H7 (cell line): Measurements from ENCODE around the gene RAB19. TPM values are rescaled to one million over a fixed set of nuclear protein-coding genes. Genes with fewer than 3 reads are reported as not detected.
A peak's percentile ranks its signal among the peaks of the same experiment; 100 is the strongest.
"Not testable (repeated sequence)": the region's sequence is repeated elsewhere in the genome, so short reads cannot be mapped to it uniquely, and the experiment has no call there.

Source experiments
- DNase-seq: peaks from one replicate; pipeline ENCODE4 v3.0.0; 2012
- H3K27me3 ChIP-seq: 2 replicates; pipeline ENCODE4 v1.6.0; 2011; ENCODE audit warnings: mild to moderate bottlenecking, low read length; ENCODE audit not compliant: control insufficient read depth, insufficient read depth
- H3K36me3 ChIP-seq: replicated peaks from 2 replicates; pipeline ENCODE4 v1.5.1; 2011; ENCODE audit warnings: low read length; ENCODE audit not compliant: control insufficient read depth, insufficient read depth
- H3K4me3 ChIP-seq: 2 replicates; pipeline ENCODE4 v1.5.1; 2011; ENCODE audit warnings: low read depth, mild to moderate bottlenecking, control low read depth, low read length, moderate library complexity; ENCODE audit not compliant: insufficient read depth
- total RNA-seq: library from RNA; depleted of rRNA; stranded (reverse); fragments of >200 nt; shearing (Covaris generic); gene quantifications from 2 replicates; pipeline ENCODE4 v1.2.3, GENCODE V29; 2014

Gene RAB19
- total RNA-seq, 1 experiment from 2014 or later: 2.3 TPM

- H3K4me3 ChIP-seq: no peak overlapping the region
- DNase-seq: no peak
Observed at GRCh38 chr7:140390466-140391190, 13.2 kb upstream of the RAB19 start.

GRCh38 chr7:140391634-140392033 is 12.2 kb upstream of the RAB19 start:
- Histone ChIP-seq H3K27me3 (no peaks in the 10 kb centered on the region), H3K4me3 (no peak overlapping the region), H3K36me3 (no peaks in the 10 kb centered on the region)
- DNase-seq: no peak

More at GRCh38 chr7:140390466-140391190, 13.2 kb upstream of the RAB19 start:
- Histone ChIP-seq H3K27me3 (no peaks in the 10 kb centered on the region), H3K36me3 (no peaks in the 10 kb centered on the region)

- DNase-seq: no peak
- Histone ChIP-seq H3K4me3 (no peak overlapping the region), H3K36me3 (no peaks in the 10 kb centered on the region), H3K27me3 (no peaks in the 10 kb centered on the region)
Observed at GRCh38 chr7:140393756-140394306, 10.0 kb upstream of the RAB19 start.

GRCh38 chr7:140397784-140398750 is 5.8 kb upstream of the RAB19 start, which contains the start of gene SLC37A3:
Gene SLC37A3, minus strand, starts transcription at chr7:140398530. Its CDS starts 16,004 bp downstream, at chr7:140382526.
- peak within 1 kb of the TSS; percentile 77 for H3K4me3 ChIP-seq
- DNase-seq: peak; percentile 98
- H3K36me3 ChIP-seq: no peaks in the 10 kb centered on the region
- no peaks in the 10 kb centered on the region for H3K27me3 ChIP-seq

GRCh38 chr7:140398821-140399220 is 5.0 kb upstream of the RAB19 start:
- no peaks in the 10 kb centered on the region for H3K36me3 ChIP-seq
- H3K27me3 ChIP-seq: no peaks in the 10 kb centered on the region
- no peak overlapping the region for H3K4me3 ChIP-seq
- DNase-seq: no peak

DNA sequence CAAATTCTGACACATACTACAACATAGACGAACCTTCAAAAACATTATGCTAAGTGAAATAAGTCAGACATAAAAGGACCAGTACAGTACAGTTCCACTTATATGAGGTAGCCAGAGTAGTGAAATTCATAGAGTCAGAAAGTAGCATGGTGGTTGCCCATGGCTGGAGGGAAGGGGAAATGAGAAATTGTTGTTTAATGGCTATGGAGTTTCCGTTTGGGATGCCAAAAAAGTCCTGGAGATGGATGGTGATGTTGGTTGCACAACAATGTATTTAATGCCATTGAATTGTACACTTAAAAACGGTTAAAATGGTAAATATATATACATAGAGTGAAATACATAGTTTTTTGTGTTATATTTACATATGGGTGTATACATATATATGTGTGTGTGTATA is 3.5 kb upstream of the RAB19 start:
- no peaks in the 10 kb centered on the region for H3K36me3 ChIP-seq
- H3K4me3 ChIP-seq: no peak overlapping the region
- no peaks in the 10 kb centered on the region for H3K27me3 ChIP-seq
- DNase-seq: no peak

GRCh38 chr7:140402178-140402835 is 1.6 kb upstream of the RAB19 start:
- no peaks in the 10 kb centered on the region for H3K36me3 ChIP-seq
- H3K4me3 ChIP-seq: no peak overlapping the region
- no peak for DNase-seq
- no peaks in the 10 kb centered on the region for H3K27me3 ChIP-seq

- no peaks in the 10 kb centered on the region for H3K36me3 ChIP-seq
- peak overlapping the region; percentile 41; the same call in 1 of the 2 replicates for H3K4me3 ChIP-seq
- DNase-seq: no peak
- no peaks in the 10 kb centered on the region for H3K27me3 ChIP-seq
Observed at GRCh38 chr7:140404565-140405065, 757 bp downstream of the RAB19 start.

DNA sequence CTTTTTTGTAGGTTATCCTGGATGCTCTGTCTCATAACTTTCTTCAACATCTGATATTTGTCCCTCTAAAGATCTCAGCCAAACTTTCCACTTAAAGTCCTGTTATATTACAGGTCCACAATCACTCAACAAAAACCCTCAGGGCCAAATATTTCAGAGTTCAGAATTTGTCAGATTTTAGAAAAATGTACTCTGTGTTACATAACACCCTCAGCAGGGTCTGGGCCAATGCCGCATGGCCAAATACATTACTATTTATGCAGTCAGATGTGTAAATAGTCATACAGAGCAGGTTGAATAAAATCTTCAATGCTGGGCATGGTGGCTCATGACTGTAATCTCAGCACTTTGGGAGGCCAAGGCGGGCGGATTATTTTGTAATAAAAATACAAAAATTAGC is 11.5 kb downstream of the RAB19 start:
- H3K4me3 ChIP-seq: no peak overlapping the region
- peaks cover 3% of the 10 kb centered on the region; the same call in 1 of the 2 replicates for H3K36me3 ChIP-seq

GRCh38 chr7:140415816-140416215 is 12.0 kb downstream of the RAB19 start:
- H3K36me3 ChIP-seq, DNase-seq, H3K27me3 ChIP-seq, H3K4me3 ChIP-seq: not testable (repeated sequence)

More for the DNA sequence above, 11.5 kb downstream of the RAB19 start:
- no peak for DNase-seq
- H3K27me3 ChIP-seq: no peaks in the 10 kb centered on the region

- Histone ChIP-seq H3K4me3 (no peak overlapping the region), H3K36me3 (peaks cover 3% of the 10 kb centered on the region; the same call in 1 of the 2 replicates), H3K27me3 (no peaks in the 10 kb centered on the region)
- DNase-seq: no peak
Observed at GRCh38 chr7:140416560-140416959, 12.7 kb downstream of the RAB19 start.

- DNase-seq: no peak
- Histone ChIP-seq H3K4me3 (no peak overlapping the region), H3K36me3 (peaks cover 3% of the 10 kb centered on the region; the same call in 1 of the 2 replicates), H3K27me3 (no peaks in the 10 kb centered on the region)
Observed at GRCh38 chr7:140417456-140418155, 13.7 kb downstream of the RAB19 start.

DNA sequence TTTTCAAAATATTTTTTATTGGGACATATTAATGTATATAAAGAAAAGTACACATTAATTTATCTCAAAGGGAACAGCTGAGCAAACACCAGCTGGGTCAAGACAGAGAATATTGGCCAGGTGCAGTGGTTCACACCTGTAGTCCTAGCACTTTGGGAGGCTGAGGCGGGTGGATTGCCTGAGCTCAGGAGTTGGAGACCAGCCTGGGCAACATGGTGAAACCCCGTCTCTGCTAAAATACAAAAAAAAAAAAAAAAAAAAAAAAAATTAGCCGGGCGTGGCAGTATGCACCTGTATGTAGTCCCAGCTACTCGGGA is 14.3 kb downstream of the RAB19 start:
- not testable (repeated sequence) for H3K27me3 ChIP-seq, H3K4me3 ChIP-seq, DNase-seq, H3K36me3 ChIP-seq
